HEK293T (cell line): Measurements from ENCODE around the gene AP3S2.
"Not testable (repeated sequence)": the region's sequence is repeated elsewhere in the genome, so short reads cannot be mapped to it uniquely, and the experiment has no call there.

Experiments
- CTCF ChIA-PET: fragments of 350-600 bp; formaldehyde crosslinking; extraction: SDS; loops from one replicate; lab custom pipeline; 2021; ENCODE audit warnings: antibody characterized with exemption, inconsistent platforms; lab: Yijun Ruan, JAX
- POLR2A ChIA-PET: fragments of 350-600 bp; formaldehyde crosslinking; extraction: SDS; loops from one replicate; lab custom pipeline; 2020; ENCODE audit warnings: antibody characterized with exemption, inconsistent platforms; lab: Yijun Ruan, JAX
- DNase-seq: peaks from one replicate; pipeline ENCODE4 v3.0.0; 2012; ENCODE audit warnings: mixed read lengths; ENCODE audit errors: extremely low spot score
- ARNT ChIP-seq: fragments of 450-650 bp; IDR thresholded peaks from 2 replicates; pipeline ENCODE4 v1.6.1; 2017; ENCODE audit warnings: mild to moderate bottlenecking
- BHLHE40 ChIP-seq: fragments of 450-650 bp; IDR thresholded peaks from 2 replicates; pipeline ENCODE4 v1.6.1; 2016; ENCODE audit warnings: mild to moderate bottlenecking, moderate library complexity, borderline replicate concordance
- CTBP1 ChIP-seq: fragments of 450-650 bp; IDR thresholded peaks from 2 replicates; pipeline ENCODE4 v1.6.1; 2016; ENCODE audit warnings: borderline replicate concordance
- ELF4 ChIP-seq: fragments of 450-650 bp; IDR thresholded peaks from 2 replicates; pipeline ENCODE4 v1.6.1; 2017; ENCODE audit warnings: antibody characterized with exemption
- FOXA1 ChIP-seq: fragments of 450-650 bp; IDR thresholded peaks from 2 replicates; pipeline ENCODE4 v1.6.1; 2016; ENCODE audit warnings: mild to moderate bottlenecking
- FOXK2 ChIP-seq: fragments of 450-650 bp; IDR thresholded peaks from 2 replicates; pipeline ENCODE4 v1.6.1; 2016; ENCODE audit warnings: mild to moderate bottlenecking
- FOXM1 ChIP-seq: fragments of 450-650 bp; IDR thresholded peaks from 2 replicates; pipeline ENCODE4 v1.6.1; 2017; ENCODE audit warnings: mild to moderate bottlenecking, borderline replicate concordance
- HDGF ChIP-seq: fragments of 450-650 bp; IDR thresholded peaks from 2 replicates; pipeline ENCODE4 v1.6.1; 2017; ENCODE audit warnings: antibody characterized with exemption, borderline replicate concordance
- L3MBTL2 ChIP-seq: fragments of 450-650 bp; conservative IDR thresholded peaks from 2 replicates; pipeline ENCODE4 v1.6.1; 2016; ENCODE audit warnings: mild to moderate bottlenecking
- LEF1 ChIP-seq: fragments of 450-650 bp; IDR thresholded peaks from 2 replicates; pipeline ENCODE4 v1.6.1; 2017; ENCODE audit warnings: mild to moderate bottlenecking, borderline replicate concordance
- NFRKB ChIP-seq: fragments of 450-650 bp; IDR thresholded peaks from 2 replicates; pipeline ENCODE4 v1.6.1; 2016; ENCODE audit warnings: mild to moderate bottlenecking, moderate library complexity
- PKNOX1 ChIP-seq: fragments of 450-650 bp; IDR thresholded peaks from 2 replicates; pipeline ENCODE4 v1.6.1; 2016
- SP1 ChIP-seq: fragments of 450-650 bp; IDR thresholded peaks from 2 replicates; pipeline ENCODE4 v1.6.1; 2017
- SUZ12 ChIP-seq: fragments of 450-650 bp; IDR thresholded peaks from 2 replicates; pipeline ENCODE4 v1.6.1; 2016; ENCODE audit warnings: mild to moderate bottlenecking
- TARDBP ChIP-seq: fragments of 450-650 bp; IDR thresholded peaks from 2 replicates; pipeline ENCODE4 v1.6.1; 2016
- ZNF384 ChIP-seq: fragments of 450-650 bp; IDR thresholded peaks from 2 replicates; pipeline ENCODE4 v1.6.1; 2016

AP3S2 gene

DNA sequence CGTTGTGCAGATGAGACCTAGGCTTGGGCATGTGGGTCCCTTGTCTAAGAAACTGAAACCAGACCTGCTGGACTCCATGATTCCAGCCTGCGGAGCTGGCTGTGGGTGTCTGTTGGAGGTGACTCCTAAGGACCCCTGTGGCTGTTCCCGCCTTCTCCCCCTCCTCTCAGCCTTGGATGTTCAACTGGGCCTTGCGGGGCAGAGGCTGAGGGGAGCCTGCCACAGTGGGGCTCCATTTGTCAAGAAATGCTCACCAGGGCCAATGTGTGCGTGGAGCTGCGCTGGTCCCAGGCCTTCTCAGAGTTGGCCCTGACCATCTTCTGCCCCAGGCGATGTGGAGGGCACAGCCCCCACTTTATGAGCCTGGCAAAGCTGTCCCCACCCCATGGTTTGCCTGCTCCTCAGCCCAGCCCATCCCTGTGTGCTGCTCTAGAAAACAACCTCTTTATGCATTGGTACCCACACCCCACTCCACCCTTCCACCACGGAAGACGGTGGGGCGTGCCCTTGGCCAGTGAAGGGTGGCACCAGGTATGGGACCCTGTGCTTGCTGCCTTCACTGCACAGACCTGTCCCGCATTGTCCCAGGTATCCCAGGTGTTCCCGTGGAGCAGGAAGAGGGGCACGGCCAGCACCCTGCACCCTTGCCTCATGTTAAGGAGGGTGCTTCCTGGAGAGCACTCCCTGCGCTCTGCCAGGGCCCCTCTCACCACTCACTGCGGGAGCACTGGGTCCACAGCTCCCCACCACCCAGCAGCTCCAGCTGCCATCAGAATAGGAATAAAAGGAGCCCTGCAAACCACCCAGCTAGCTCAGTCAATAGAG lies 109.7 kb downstream of the AP3S2 start:
- ChIA-PET CTCF (interaction anchor here (2.7 kb wide), 1 partner anchor 91 kb away, joined by 9 read pairs; no protein-coding TSS in a partner anchor), POLR2A (interaction anchor here (1.1 kb wide), 1 partner anchor 15 kb away, joined by 3 read pairs; no protein-coding TSS in a partner anchor)
- TF ChIP-seq ELF4 (no peak), L3MBTL2 (no peak), FOXK2 (no peak), PKNOX1 (no peak)
- DNase-seq: no peak

DNA sequence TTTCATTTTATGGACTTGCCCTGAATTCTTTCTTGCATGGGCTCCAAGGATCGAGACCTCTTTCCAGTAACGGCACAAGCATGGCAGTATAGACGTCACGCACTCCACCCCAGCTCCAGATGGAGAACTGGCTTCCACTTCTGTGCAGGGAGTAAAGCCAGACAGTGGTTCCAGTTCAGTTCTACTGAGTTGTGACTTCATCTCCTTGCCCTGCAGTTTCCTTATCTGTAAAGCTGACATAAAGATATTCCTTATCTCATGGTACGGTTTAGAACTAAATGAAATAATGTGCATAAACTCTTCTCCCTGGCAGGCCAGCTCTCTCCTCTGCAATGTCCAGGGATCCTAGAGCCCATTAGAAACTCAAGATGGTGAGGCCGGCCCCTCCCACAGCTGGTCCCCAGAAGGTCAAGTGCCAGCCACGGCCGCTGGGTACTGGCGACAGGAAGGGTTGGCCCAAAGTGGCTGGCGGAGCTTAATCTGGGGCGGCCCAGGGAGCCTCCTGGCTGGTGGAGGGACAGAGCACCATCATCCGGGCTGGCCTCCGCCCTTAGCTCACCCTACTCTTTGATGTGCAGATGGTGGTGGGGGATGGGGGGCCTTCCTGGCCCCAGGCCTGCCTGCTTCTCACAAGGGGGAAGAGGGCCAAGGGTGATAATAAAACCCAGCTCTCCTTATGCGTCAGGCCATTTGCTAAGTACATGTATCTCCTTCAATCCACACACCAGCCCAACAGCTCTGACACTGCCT lies 110.5 kb downstream of the AP3S2 start:
- ChIA-PET POLR2A (interaction anchor here (1.1 kb wide), 1 partner anchor 16 kb away, joined by 3 read pairs; no protein-coding TSS in a partner anchor), CTCF (interaction anchor here (1.1 to 2.7 kb wide), 2 partner anchors 22 to 92 kb away, joined by 3 to 9 read pairs; no protein-coding TSS in a partner anchor)
- no peak for DNase-seq
- TF ChIP-seq BHLHE40 (no peak), NFRKB (no peak), ZNF384 (no peak), ARNT (no peak), FOXM1 (no peak), HDGF (no peak), SUZ12 (no peak)

GRCh38 chr15:89782619-89782950 lies 111.2 kb downstream of the AP3S2 start:
- DNase-seq: not testable (repeated sequence)
- POLR2A ChIA-PET: interaction anchor here (1.1 kb wide), 1 partner anchor 16 kb away, joined by 3 read pairs; no protein-coding TSS in a partner anchor
- CTCF ChIA-PET: interaction anchor here (1.1 to 2.7 kb wide), 2 partner anchors 21 to 92 kb away, joined by 3 to 9 read pairs; no protein-coding TSS in a partner anchor

DNA sequence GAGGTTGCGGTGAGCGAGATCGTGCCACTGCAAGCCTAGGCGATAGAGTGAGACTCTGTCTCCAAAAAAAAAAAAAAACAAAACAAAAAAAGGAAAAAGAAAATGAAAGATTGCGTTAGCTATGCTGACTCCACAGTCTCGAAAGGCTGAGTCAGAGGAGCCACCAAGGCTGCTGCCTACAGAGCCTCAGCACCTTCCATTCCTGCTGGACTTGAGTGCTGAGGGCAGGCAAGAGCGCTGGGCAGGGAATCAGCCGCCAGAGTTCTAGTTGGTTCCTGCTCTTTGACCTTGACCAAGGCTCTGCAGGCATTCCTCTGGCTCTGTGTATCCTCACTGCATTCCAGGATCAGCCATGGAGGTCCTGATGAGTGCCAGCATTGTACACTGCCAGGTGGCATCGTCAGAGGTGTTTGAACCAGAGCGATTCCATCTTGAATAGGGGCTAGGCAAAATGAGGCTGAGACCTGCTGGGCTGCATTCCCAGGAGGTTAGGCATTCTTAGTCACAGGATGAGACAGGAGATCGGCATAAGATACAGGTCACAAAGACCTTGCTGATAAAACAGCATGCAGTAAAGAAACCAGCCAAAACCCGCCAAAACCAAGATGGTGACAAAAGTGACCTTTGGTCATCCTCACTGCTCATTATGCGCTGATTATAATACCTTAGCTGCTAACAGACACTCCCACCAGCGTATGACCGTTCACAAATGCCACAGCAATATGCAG lies 111.7 kb downstream of the AP3S2 start:
- CTCF ChIA-PET: interaction anchor here (1.1 to 2.7 kb wide), 3 partner anchors 21 to 93 kb away, joined by 3 to 9 read pairs (median 4); no protein-coding TSS in a partner anchor
- no peak for TF ChIP-seq FOXM1
- no peak for TF ChIP-seq ELF4
- no peak for TF ChIP-seq ARNT
- TF ChIP-seq SUZ12: no peak
- no peak for TF ChIP-seq FOXK2
- TF ChIP-seq BHLHE40: no peak
- no peak for TF ChIP-seq CTBP1
- no peak for TF ChIP-seq ZNF384
- TF ChIP-seq L3MBTL2: no peak
- TF ChIP-seq HDGF: no peak
- TF ChIP-seq SP1: no peak
- no peak for TF ChIP-seq NFRKB
- no peak for TF ChIP-seq TARDBP
- no peak for TF ChIP-seq LEF1
- no peak for TF ChIP-seq PKNOX1
- POLR2A ChIA-PET: no interaction called here
- DNase-seq: no peak

DNA sequence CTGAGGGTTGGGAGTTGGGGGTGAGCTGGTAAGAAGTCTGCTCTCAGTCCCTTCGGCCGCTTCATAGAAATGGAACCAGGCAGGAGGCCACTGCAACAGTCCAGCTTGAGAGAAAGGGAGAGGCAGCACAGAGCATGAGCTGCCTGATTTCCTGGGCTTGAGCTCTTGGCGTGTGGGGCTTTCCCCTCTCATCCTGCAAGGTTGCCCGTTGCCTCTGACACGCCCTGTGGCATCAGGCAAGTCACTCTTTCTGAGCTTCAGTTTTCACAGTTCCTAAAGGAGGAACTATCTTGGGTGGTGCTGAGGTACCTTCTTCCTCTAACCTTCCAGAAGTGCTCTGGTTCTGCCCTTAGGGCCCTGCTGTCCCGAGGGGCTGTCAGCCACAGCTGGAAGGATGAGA lies 112.7 kb downstream of the AP3S2 start:
- DNase-seq: no peak
- ChIA-PET CTCF (interaction anchor here (1.7 kb wide), 1 partner anchor 20 kb away, joined by 4 read pairs; no protein-coding TSS in a partner anchor), POLR2A (no interaction called here)
- TF ChIP-seq SP1 (no peak), FOXA1 (no peak), PKNOX1 (no peak), TARDBP (no peak), L3MBTL2 (no peak), BHLHE40 (no peak), LEF1 (no peak), ARNT (no peak), FOXK2 (no peak), ZNF384 (no peak), FOXM1 (no peak)

- no peak for DNase-seq
- TF ChIP-seq FOXK2 (no peak), SP1 (no peak), ELF4 (no peak), SUZ12 (no peak), ARNT (no peak), FOXM1 (no peak), BHLHE40 (no peak), LEF1 (no peak), ZNF384 (no peak), CTBP1 (no peak), FOXA1 (no peak), HDGF (no peak)
- CTCF ChIA-PET: interaction anchor here (1.7 kb wide), 1 partner anchor 20 kb away, joined by 4 read pairs; no protein-coding TSS in a partner anchor
- POLR2A ChIA-PET: no interaction called here
Observed at GRCh38 chr15:89780601-89781000, 113.2 kb downstream of the AP3S2 start.
